CD4-positive, alpha-beta T cell treated with Interleukin-21 for 1 hour (primary cell): Measurements from ENCODE around the gene ADAMTS12.

ENCODE experiments used
- DNase-seq: peaks from one replicate; pipeline ENCODE4 v3.0.0-alpha.2; 2020

The ADAMTS12 gene

DNA sequence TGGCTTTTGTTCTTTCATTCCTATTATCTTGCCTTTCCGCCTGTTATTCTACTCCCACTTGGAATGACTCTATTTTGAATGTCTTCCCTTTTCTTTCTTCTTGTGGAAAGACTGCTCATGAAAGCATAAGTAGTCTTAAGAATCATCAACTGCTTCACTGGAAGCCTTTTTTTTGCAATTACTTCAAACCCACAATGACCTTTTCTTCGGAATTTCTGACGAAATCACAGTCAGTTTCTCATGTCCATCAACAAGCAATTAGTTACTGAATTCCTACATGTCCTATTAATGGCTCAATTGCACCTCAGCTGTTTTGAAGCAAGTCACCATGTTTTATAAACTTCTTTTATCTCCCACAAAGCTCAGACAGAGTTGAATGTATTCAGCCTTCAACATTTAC, 254.8 kb downstream of the ADAMTS12 start:
- no peak for DNase-seq

DNA sequence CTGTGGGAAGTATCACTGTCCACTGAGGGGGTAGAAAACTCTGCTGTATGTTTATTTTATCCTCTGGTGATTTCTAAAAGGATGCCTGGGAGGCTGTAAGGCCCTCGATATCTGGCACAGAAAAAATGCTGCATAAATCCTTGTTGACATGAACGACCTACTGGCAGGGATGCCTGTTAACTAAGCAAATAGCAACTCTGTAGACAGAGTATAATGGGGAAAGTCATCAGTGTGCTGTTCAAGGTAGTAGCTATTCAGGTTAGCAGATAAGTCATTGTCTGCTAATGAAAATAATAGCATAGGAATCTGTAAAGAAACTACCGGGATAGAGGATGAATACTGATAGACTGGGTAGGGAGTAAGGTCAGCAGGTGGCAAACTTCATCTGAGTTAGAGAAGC, 256.2 kb downstream of the ADAMTS12 start:
- no peak for DNase-seq

- DNase-seq, result no peak
Measured at GRCh38 chr5:33633699-33634098, 258.1 kb downstream of the ADAMTS12 start.

DNA sequence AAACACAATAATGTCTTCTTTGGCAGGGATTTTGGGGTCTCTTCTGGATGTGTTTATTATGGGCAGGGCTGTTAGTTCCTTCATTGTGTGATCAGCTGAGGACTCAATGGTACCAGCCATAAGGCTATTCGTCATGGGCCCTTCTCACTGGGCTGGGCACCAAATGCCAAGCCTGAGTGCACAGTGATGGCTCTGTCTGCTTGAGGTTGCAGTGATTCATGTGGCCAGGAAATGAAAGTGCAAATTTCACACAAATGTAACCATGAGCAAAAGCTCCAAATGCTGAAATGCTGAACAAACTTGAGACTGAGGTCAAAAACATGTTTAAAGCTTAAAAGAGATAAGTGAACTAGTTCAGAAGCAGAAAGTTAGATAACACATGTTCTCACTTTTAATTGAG, 260.0 kb downstream of the ADAMTS12 start:
- DNase-seq, result no peak

DNA sequence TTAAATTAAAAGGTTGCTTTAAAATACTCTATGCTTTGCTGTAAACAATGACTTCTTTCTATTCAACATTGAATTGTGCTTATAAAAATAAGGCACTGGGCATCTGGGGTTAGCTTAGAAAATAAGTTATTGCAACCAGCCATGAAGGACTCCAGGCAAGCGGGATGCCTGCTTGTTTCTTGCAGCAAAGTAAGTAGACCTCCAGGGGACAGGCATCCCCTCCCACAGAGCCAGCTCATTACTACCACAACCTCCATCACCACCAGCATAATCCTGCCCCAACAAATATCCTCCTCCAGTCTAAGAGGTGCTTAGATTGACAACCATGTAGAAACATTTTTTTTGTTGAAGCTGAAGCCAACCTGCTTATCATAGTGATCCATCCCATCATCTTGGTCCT, 260.7 kb downstream of the ADAMTS12 start:
- DNase-seq, result no peak

- no peak for DNase-seq
Measured at GRCh38 chr5:33629999-33630398, 261.8 kb downstream of the ADAMTS12 start.

- no peak for DNase-seq
Measured at GRCh38 chr5:33628796-33629195, 263.0 kb downstream of the ADAMTS12 start.

DNA sequence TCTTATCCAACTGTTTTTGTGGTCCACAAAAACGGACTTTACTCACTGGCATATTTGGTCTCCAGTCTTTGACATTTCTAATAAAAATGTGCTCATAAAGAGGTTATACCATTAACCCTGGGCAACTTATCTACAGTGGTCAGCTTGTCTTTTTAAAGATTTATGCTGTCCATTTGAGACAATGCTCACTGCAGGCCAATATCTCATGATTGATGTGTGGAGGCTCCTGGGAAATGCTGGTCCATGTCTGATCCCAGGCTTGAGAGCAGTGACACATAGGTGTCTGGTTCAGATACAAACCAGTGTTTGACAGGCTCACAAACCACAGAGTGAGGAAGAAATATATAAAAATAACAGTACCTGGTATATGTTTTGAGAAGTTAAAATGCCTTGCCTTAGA, 270.3 kb downstream of the ADAMTS12 start:
- DNase-seq, result no peak

GRCh38 chr5:33614039-33614438, 277.8 kb downstream of the ADAMTS12 start:
- DNase-seq, result no peak

DNA sequence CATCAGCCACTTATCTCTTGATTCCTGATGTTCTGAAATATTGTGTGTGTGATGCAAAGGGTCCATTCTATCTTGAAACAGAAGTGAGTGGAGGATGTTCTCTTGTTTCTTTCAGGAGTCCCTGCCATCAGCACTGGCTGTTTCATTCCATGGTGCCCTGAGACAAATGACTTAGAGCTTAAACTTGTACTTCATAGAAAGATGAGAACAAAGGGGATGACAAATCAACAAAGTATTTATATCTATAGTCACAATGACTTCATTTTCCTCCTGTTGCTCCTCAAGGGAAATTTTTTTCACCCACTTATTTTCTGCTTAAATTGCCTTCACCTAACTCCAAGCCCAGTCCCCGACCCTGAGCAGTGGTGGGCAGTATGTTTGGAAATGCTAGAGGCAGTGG, 279.4 kb downstream of the ADAMTS12 start:
- no peak for DNase-seq

GRCh38 chr5:33611877-33612276, 279.9 kb downstream of the ADAMTS12 start:
- no peak for DNase-seq

GRCh38 chr5:33608344-33609041, 283.3 kb downstream of the ADAMTS12 start:
- DNase-seq, result no peak

GRCh38 chr5:33604503-33604902, 287.3 kb downstream of the ADAMTS12 start:
- DNase-seq, result no peak

GRCh38 chr5:33601881-33602280, 289.9 kb downstream of the ADAMTS12 start:
- no peak for DNase-seq

DNA sequence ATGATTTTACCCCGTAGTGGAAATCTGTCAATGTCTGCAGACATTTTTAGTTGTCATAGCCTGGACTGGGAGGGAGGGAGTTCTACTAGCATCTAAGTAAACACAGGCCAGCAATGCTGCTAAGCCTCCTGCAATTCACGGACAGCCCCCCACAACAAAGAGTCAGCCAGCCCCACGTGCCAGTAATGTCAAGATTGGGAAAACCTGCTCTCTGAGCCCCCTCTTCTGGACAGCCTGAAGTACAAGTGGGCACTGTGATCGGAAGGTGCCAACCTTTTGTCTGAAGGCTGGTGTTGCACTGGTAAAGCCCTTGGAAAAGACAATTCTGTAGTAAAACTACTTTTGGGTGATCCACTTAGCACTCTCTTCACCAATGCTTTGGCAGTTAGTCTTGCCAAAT, 296.5 kb downstream of the ADAMTS12 start:
- DNase-seq, result no peak

GRCh38 chr5:33594006-33594405, 297.8 kb downstream of the ADAMTS12 start:
- DNase-seq, result no peak

DNA sequence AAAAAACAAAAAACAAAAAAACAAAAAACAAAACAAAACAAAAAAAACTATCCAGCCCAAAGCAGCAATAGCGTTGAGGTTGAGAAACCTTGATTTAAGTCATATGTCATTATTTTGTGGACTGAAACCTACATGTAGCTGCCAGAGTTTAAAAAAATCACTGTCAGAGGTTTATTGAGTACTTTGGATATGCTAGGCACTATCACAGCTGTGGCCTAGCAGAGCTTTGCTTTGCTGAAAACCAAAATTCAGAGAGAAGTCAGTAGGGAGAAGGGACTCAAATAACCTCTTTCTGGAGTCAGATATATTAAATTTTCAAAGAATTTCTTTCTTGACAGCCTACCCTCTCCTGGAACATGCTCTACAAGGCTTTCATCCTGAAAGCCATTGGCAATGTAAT, 299.5 kb downstream of the ADAMTS12 start:
- no peak for DNase-seq

- peak; percentile 17 for DNase-seq
Measured at GRCh38 chr5:33588654-33589372, 303.0 kb downstream of the ADAMTS12 start.

- no peak for DNase-seq
Measured at GRCh38 chr5:33583332-33583731, 308.5 kb downstream of the ADAMTS12 start.

DNA sequence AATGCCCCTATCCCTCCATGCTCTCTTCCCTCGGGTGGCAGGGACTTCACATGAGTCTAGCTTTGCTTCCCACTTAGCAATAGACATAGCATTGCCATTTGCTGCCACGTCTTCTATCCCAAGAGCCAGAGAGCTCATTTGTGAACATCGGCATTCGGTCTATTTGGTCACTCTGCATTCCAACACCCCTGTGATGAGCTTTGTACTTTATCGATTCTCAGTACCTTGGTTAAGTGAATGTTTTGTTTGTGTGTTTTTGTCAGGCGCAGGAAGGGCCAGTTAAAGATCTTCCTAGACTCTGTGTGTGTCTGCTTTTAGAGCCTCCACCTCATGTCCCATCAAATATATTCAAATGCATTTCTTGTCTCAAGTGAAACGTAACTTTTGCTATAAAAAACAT, 309.4 kb downstream of the ADAMTS12 start:
- DNase-seq, result no peak

DNA sequence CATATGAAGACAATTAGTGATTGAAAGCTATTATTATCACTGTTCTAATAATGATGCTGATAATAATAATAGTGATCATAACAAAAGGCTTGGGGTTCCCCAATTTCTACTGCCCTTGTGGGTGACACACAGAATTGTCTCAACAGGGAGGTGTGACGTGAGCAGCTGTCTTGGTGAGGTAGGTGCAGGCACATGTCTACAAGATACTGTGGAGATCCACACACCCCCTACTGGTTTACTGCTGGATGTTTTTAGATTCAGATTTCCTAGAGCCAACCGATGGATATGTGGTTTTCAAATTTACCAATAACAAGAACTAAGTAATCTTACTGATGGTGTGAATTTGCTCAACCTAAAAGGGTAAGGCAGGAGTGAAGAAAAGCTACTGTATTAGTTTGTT, 312.0 kb downstream of the ADAMTS12 start:
- no peak for DNase-seq

GRCh38 chr5:33579152-33579551, 312.6 kb downstream of the ADAMTS12 start:
- no peak for DNase-seq

DNA sequence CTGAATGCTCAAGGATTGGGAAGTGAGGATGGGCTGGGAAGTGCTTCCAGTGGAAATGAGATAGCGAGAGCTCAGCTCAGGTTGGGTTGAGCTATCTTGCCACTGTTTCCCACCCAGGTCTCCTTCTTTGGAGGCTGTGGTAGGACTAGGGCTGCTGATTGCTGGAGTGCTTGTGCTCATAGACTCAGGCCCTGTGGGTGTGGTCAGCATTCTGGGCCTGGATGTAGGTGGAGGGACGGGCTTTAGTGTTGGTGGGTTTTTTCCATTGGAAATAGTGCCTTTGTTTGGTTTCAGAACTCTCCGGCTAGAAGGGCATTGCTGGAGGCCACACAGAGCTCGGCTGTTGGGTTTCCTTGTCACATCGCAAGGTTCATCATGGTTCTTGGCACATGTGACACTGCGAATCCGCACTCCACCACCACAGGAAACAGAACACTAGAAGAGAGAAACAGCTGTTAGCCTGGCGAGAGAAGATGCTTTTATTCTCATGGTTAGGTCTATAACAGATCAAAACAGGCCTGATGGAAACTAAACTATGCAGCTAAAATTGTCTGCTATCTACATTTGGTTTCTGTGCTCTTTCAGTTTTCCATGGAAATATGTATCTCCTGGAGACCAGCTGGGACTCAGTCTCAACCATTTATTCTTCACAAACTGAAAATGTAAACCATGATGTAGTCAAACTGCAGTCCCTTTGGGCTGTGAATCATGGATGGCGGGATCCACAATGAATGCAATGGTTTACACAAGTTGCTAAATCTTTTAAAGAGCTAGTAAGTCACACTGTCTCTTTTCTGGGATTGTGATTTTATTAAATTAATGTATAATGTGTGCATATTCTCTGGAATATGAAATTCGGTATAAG, 314.8 kb downstream of the ADAMTS12 start:
- DNase-seq, result no peak

DNA sequence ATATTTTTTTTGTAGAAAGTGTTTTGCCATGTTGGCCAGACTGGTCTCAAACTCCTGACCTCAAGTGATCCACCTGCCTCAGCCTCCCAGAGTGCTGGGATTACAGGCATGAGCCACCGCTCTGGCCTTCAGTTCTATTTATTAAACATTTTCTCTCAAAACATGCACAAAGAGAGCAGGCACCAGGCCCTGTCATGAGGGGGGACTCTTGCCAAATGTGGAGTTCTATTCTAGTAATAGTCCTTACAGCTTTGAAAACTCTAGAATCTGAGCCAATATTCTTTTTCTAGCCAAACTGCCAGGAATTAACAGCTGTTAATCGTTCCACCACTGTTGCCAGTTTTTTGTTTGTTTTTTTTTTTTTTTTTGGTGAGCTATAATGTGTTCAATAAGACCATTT, 326.5 kb downstream of the ADAMTS12 start:
- DNase-seq, result no peak
